GM12878 (cell line): ENCODE data around the gene RNF181.

ENCODE experiments used
- ASH2L ChIP-seq: fragments of 300-600, 200-600 bp; sonication (generic); IDR thresholded peaks from 2 replicates; pipeline ENCODE4 v1.6.1; 2017; ENCODE audit warnings: low read depth, mild to moderate bottlenecking, borderline replicate concordance
- BHLHE40 ChIP-seq, 2 experiments: fragments of 450-650 bp in 1 of 2; IDR thresholded peaks; 2 replicates each; pipeline ENCODE4 v1.6.1; 2011 to 2017; ENCODE audit warnings: low read depth in 2 of 2, borderline replicate concordance in 1 of 2, improper control_type of control experiment in 1 of 2, low read length in 1 of 2, mild to moderate bottlenecking in 1 of 2
- TF ChIP-seq, protein P1 (sequence below), 3 experiments: IDR thresholded peaks in 2 of 3; conservative IDR thresholded peaks in 1 of 3; 2 replicates each; pipeline ENCODE4 v1.5.1; 2011; ENCODE audit warnings: low read depth in 3 of 3, low read length in 3 of 3, mild to moderate bottlenecking in 3 of 3, control low read depth in 2 of 3, moderate library complexity in 2 of 3, inconsistent platforms in 1 of 3, mixed read lengths in 1 of 3; ENCODE audit not compliant: control insufficient read depth in 2 of 3, insufficient read depth in 1 of 3; ENCODE audit errors: extremely low read depth in 1 of 3

GRCh38 chr2:85644909-85645308, 49.4 kb downstream of the RNF181 start:
- TF ChIP-seq BHLHE40 (IDR thresholded peaks at IDR 0.05; ENCODE audit: borderline replicate concordance in 1 of 2, low read depth in 2 of 2, low read length in 1 of 2) (no peak), ASH2L (no peak)
- TF ChIP-seq, protein P1, sequence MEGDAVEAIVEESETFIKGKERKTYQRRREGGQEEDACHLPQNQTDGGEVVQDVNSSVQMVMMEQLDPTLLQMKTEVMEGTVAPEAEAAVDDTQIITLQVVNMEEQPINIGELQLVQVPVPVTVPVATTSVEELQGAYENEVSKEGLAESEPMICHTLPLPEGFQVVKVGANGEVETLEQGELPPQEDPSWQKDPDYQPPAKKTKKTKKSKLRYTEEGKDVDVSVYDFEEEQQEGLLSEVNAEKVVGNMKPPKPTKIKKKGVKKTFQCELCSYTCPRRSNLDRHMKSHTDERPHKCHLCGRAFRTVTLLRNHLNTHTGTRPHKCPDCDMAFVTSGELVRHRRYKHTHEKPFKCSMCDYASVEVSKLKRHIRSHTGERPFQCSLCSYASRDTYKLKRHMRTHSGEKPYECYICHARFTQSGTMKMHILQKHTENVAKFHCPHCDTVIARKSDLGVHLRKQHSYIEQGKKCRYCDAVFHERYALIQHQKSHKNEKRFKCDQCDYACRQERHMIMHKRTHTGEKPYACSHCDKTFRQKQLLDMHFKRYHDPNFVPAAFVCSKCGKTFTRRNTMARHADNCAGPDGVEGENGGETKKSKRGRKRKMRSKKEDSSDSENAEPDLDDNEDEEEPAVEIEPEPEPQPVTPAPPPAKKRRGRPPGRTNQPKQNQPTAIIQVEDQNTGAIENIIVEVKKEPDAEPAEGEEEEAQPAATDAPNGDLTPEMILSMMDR (IDR thresholded peaks at IDR 0.05 in 2 of 3, conservative IDR thresholded peaks at IDR 0.05 in 1 of 3; ENCODE audit: control insufficient read depth in 2 of 3, extremely low read depth in 1 of 3, insufficient read depth in 1 of 3, low read depth in 3 of 3, low read length in 3 of 3): no peak
